Neural cell (in vitro differentiated cells): ENCODE results near the gene REPS1. TPM values are rescaled to one million over a fixed set of nuclear protein-coding genes. Genes with fewer than 3 reads are reported as not detected.

Source experiments
- H2AFZ ChIP-seq: fragments of 200-600, 300-800 bp; sonication (generic), shearing (Covaris generic); 2 replicates; pipeline ENCODE4 v1.6.0; 2014; ENCODE audit warnings: low read depth, mild to moderate bottlenecking, antibody characterized with exemption, low read length, moderate library complexity
- H3F3A ChIP-seq: fragments of 200-600 bp; shearing (Covaris generic); 2 replicates; pipeline ENCODE4 v1.6.1; 2016; ENCODE audit warnings: mild to moderate bottlenecking, moderate library complexity, mixed read lengths, antibody characterized with exemption, low read length; ENCODE audit not compliant: insufficient read depth, poor library complexity, severe bottlenecking
- H3K27ac ChIP-seq: fragments of 200-600, 300-800 bp; sonication (generic), shearing (Covaris generic); 2 replicates; pipeline ENCODE4 v1.5.1; 2014; ENCODE audit warnings: mild to moderate bottlenecking, low read length, moderate library complexity
- H3K27me3 ChIP-seq: fragments of 300-800, 200-600 bp; sonication (generic), shearing (Covaris generic); 2 replicates; pipeline ENCODE4 v1.6.0; 2014; ENCODE audit warnings: mild to moderate bottlenecking, low read depth, low read length, moderate library complexity; ENCODE audit not compliant: insufficient read depth
- H3K36me3 ChIP-seq: fragments of 300-800, 200-600 bp; sonication (generic), shearing (Covaris generic); 2 replicates; pipeline ENCODE4 v1.5.1; 2014; ENCODE audit warnings: mild to moderate bottlenecking, antibody characterized with exemption, low read length, moderate library complexity; ENCODE audit not compliant: insufficient read depth
- H3K4me2 ChIP-seq: fragments of 300-800, 200-600 bp; sonication (generic), shearing (Covaris generic); 2 replicates; pipeline ENCODE4 v1.6.0; 2014; ENCODE audit warnings: mild to moderate bottlenecking, low read length
- H3K4me3 ChIP-seq: fragments of 300-800, 200-600 bp; sonication (generic), shearing (Covaris generic); 2 replicates; pipeline ENCODE4 v1.5.1; 2014; ENCODE audit warnings: mild to moderate bottlenecking, low read length, moderate library complexity
- H3K79me2 ChIP-seq: fragments of 200-600 bp; shearing (Covaris generic); replicated peaks from 2 replicates; pipeline ENCODE4 v1.6.0; 2014; ENCODE audit warnings: mild to moderate bottlenecking, low read length, moderate library complexity; ENCODE audit not compliant: insufficient read depth
- H3K9ac ChIP-seq: fragments of 300-800, 200-600 bp; sonication (generic), shearing (Covaris generic); 2 replicates; pipeline ENCODE4 v1.6.1; 2016; ENCODE audit warnings: mild to moderate bottlenecking, low read length, mixed read lengths
- H3K9me2 ChIP-seq: fragments of 200-600 bp; shearing (Covaris generic); 2 replicates; pipeline ENCODE4 v1.6.1; 2016; ENCODE audit warnings: mild to moderate bottlenecking, low read length, mixed read lengths; ENCODE audit not compliant: insufficient read depth
- H3K9me3 ChIP-seq: fragments of 200-600, 300-800 bp; sonication (generic), shearing (Covaris generic); 2 replicates; pipeline ENCODE4 v1.6.1; 2016; ENCODE audit warnings: mild to moderate bottlenecking, mixed run types, low read length, moderate library complexity, mixed read lengths
- H4K20me1 ChIP-seq: fragments of 200-600 bp; shearing (Covaris generic); 2 replicates; pipeline ENCODE4 v1.6.1; 2016; ENCODE audit warnings: mild to moderate bottlenecking, mixed run types; ENCODE audit not compliant: insufficient read depth
- CTCF ChIP-seq: fragments of 450-650 bp; IDR thresholded peaks from 2 replicates; pipeline ENCODE4 v1.5.1; 2014; ENCODE audit warnings: antibody characterized with exemption, mild to moderate bottlenecking, moderate library complexity; ENCODE audit not compliant: poor library complexity, severe bottlenecking
- EP300 ChIP-seq: fragments of 450-650 bp; conservative IDR thresholded peaks from 2 replicates; pipeline ENCODE4 v1.6.1; 2014; ENCODE audit warnings: antibody characterized with exemption, mild to moderate bottlenecking, moderate library complexity; ENCODE audit not compliant: poor library complexity, severe bottlenecking
- EZH2 ChIP-seq: fragments of 200-600, 300-800 bp; shearing (Covaris generic), sonication (generic); IDR thresholded peaks from 2 replicates; pipeline ENCODE4 v1.6.1; 2014; ENCODE audit warnings: antibody characterized with exemption, low read length, borderline replicate concordance, mild to moderate bottlenecking; ENCODE audit not compliant: insufficient read depth, poor library complexity, severe bottlenecking
- MXI1 ChIP-seq: fragments of 450-650 bp; conservative IDR thresholded peaks from 2 replicates; pipeline ENCODE4 v1.6.1; 2014; ENCODE audit warnings: antibody characterized with exemption, mild to moderate bottlenecking; ENCODE audit not compliant: poor library complexity, severe bottlenecking
- POLR2AphosphoS5 ChIP-seq: IDR thresholded peaks from 2 replicates; pipeline ENCODE4 v1.6.1; 2012
- RAD21 ChIP-seq: fragments of 450-650 bp; conservative IDR thresholded peaks from 2 replicates; pipeline ENCODE4 v1.6.1; 2014; ENCODE audit warnings: antibody characterized with exemption, mild to moderate bottlenecking, moderate library complexity
- REST ChIP-seq: IDR thresholded peaks from 2 replicates; pipeline ENCODE4 v1.6.1; 2012; ENCODE audit warnings: borderline replicate concordance
- SMC3 ChIP-seq: fragments of 450-650 bp; conservative IDR thresholded peaks from 2 replicates; pipeline ENCODE4 v1.6.1; 2014; ENCODE audit warnings: antibody characterized with exemption, mild to moderate bottlenecking, moderate library complexity; ENCODE audit not compliant: poor library complexity
- TAF1 ChIP-seq: IDR thresholded peaks from 2 replicates; pipeline ENCODE4 v1.6.1; 2012; ENCODE audit warnings: low read depth
- polyA plus RNA-seq: library from polyadenylated mRNA; depleted of rRNA; stranded (reverse); fragments of >200 nt; gene quantifications from 2 replicates; pipeline ENCODE4 v1.2.3, GENCODE V29; 2014

The REPS1 gene
- polyA plus RNA-seq, 1 donor from 2014 or later = 64.9 TPM

GRCh38 chr6:139007428-139007827 is 19.4 kb upstream of the REPS1 start:
- Histone ChIP-seq H3K36me3 (no peaks in the 10 kb centered on the region), H3K27ac (no peak overlapping the region), H4K20me1 (no peaks in the 10 kb centered on the region), H3K4me3 (no peak overlapping the region), H2AFZ (no peak overlapping the region), H3K9me2 (no peaks in the 10 kb centered on the region), H3K27me3 (no peaks in the 10 kb centered on the region), H3K9ac (no peak overlapping the region), H3K4me2 (no peak overlapping the region), H3K9me3 (no peaks in the 10 kb centered on the region), H3F3A (no peaks in the 10 kb centered on the region), H3K79me2 (no peaks in the 10 kb centered on the region)
- TF ChIP-seq SMC3 (no peak), EZH2 (no peak), MXI1 (no peak), REST (no peak), CTCF (no peak), POLR2AphosphoS5 (no peak), EP300 (no peak), TAF1 (no peak), RAD21 (no peak)

GRCh38 chr6:139006477-139006876 is 18.4 kb upstream of the REPS1 start:
- TF ChIP-seq SMC3 (no peak), CTCF (no peak)
- H3K79me2 ChIP-seq = no peaks in the 10 kb centered on the region
- no peaks in the 10 kb centered on the region for H3K9me2 ChIP-seq
- no peak overlapping the region for H3K27ac ChIP-seq
- no peaks in the 10 kb centered on the region for H3K9me3 ChIP-seq
- no peak overlapping the region for H2AFZ ChIP-seq
- no peak overlapping the region for H3K4me2 ChIP-seq
- H3K9ac ChIP-seq = no peak overlapping the region
- H3K4me3 ChIP-seq = no peak overlapping the region
- H3K36me3 ChIP-seq = no peaks in the 10 kb centered on the region
- no peaks in the 10 kb centered on the region for H3F3A ChIP-seq
- no peaks in the 10 kb centered on the region for H3K27me3 ChIP-seq
- H4K20me1 ChIP-seq = no peaks in the 10 kb centered on the region
